ENCODE measurements around the gene PAGE3. TPM values are rescaled to one million over a fixed set of nuclear protein-coding genes. Genes with fewer than 3 reads are reported as not detected.

Gene PAGE3
- not detected in 2 replicates for total RNA-seq

GRCh38 chrX:55264816-55265215, at the start of gene PAGE3:
Gene PAGE3 (minus strand): TSS chrX:55264916. CDS start chrX:55263903, 1,013 bp downstream.

GRCh38 chrX:55220119-55220794, 44.5 kb downstream of the PAGE3 start, which contains the start of gene PAGE5:
Gene PAGE5 (plus strand): TSS chrX:55220346. CDS start chrX:55221383, 1,037 bp downstream.

Other genes starting within 250 kb of the PAGE3 start
- gene ALAS2, start 233.9 kb downstream of the PAGE3 start, total RNA-seq, result not detected in 2 replicates
- not detected in 2 replicates for gene PAGE2B, start 189.9 kb downstream of the PAGE3 start, total RNA-seq
- gene PAGE2, start 175.9 kb downstream of the PAGE3 start, total RNA-seq, result not detected in 2 replicates
- gene PAGE5, start 44.6 kb downstream of the PAGE3 start, total RNA-seq, result not detected in 2 replicates
- 26.4 and 27.6 TPM in 2 replicates for gene MAGEH1, start 187.2 kb upstream of the PAGE3 start, total RNA-seq
- 1.9 and 3.6 TPM in 2 replicates for gene USP51, start 224.9 kb upstream of the PAGE3 start, total RNA-seq